SU-DHL-6 (cell line): ENCODE measurements around the gene SFXN1.

Source experiments
- H2AFZ ChIP-seq: fragments of 200-600 bp; sonication (generic); 2 replicates; pipeline ENCODE4 v1.6.1; 2014; ENCODE audit warnings: low read depth, mild to moderate bottlenecking, moderate library complexity, mixed read lengths, antibody characterized with exemption, low read length; ENCODE audit not compliant: severe bottlenecking
- H3F3A ChIP-seq: fragments of 200-600 bp; shearing (Covaris generic); 2 replicates; pipeline ENCODE4 v1.6.0; 2016; ENCODE audit warnings: antibody characterized with exemption, mild to moderate bottlenecking; ENCODE audit not compliant: insufficient read depth
- H3K27ac ChIP-seq: fragments of 200-600 bp; sonication (generic); 2 replicates; pipeline ENCODE4 v1.5.1; 2016; ENCODE audit warnings: low read depth, mild to moderate bottlenecking, low read length, moderate library complexity, mixed read lengths
- H3K27me3 ChIP-seq: fragments of 200-600 bp; sonication (generic), shearing (Covaris generic); 2 replicates; pipeline ENCODE4 v1.6.0; 2014; ENCODE audit warnings: mild to moderate bottlenecking, low read length
- H3K36me3 ChIP-seq: fragments of 200-600 bp; sonication (generic); 2 replicates; pipeline ENCODE4 v1.6.1; 2014; ENCODE audit warnings: mild to moderate bottlenecking, low read length, mixed read lengths
- H3K4me2 ChIP-seq: fragments of 300-600, 200-600 bp; shearing (Covaris generic), sonication (generic); 2 replicates; pipeline ENCODE4 v1.6.0; 2014; ENCODE audit warnings: low read length, low read depth, mild to moderate bottlenecking; ENCODE audit not compliant: poor library complexity, severe bottlenecking
- H3K4me3 ChIP-seq: fragments of 200-600 bp; sonication (generic); 2 replicates; pipeline ENCODE4 v1.5.1; 2014; ENCODE audit warnings: antibody characterized with exemption, low read length, mild to moderate bottlenecking, mixed read lengths; ENCODE audit not compliant: insufficient read depth, poor library complexity, severe bottlenecking
- H3K79me2 ChIP-seq: fragments of 200-600 bp; sonication (generic); 2 replicates; pipeline ENCODE4 v1.6.1; 2014; ENCODE audit warnings: mild to moderate bottlenecking, low read length, moderate library complexity; ENCODE audit not compliant: insufficient read depth
- H3K9ac ChIP-seq: fragments of 200-600 bp; sonication (generic); 2 replicates; pipeline ENCODE4 v1.7.0; 2014; ENCODE audit warnings: mild to moderate bottlenecking, low read length
- H3K9me2 ChIP-seq: fragments of 200-600 bp; sonication (generic); replicated peaks from 2 replicates; pipeline ENCODE4 v1.6.1; 2014; ENCODE audit warnings: low read length; ENCODE audit not compliant: insufficient read depth
- H3K9me3 ChIP-seq: fragments of 200-600 bp; sonication (generic); 2 replicates; pipeline ENCODE4 v1.6.1; 2014; ENCODE audit warnings: low read length, mixed read lengths; ENCODE audit not compliant: insufficient read depth
- H4K20me1 ChIP-seq: fragments of 200-600 bp; sonication (generic); 2 replicates; pipeline ENCODE4 v1.6.1; 2014; ENCODE audit warnings: low read depth, mild to moderate bottlenecking, antibody characterized with exemption, low read length, moderate library complexity, mixed read lengths
- EZH2phosphoT487 ChIP-seq: fragments of 200-600 bp; sonication (generic), shearing (Covaris generic); conservative IDR thresholded peaks from 2 replicates; pipeline ENCODE4 v1.6.1; 2018; ENCODE audit warnings: mild to moderate bottlenecking, antibody characterized with exemption, low read length, moderate library complexity, mixed read lengths
- TF ChIP-seq, protein P1 (sequence below): fragments of 200-600 bp; sonication (generic); IDR thresholded peaks from one replicate; pipeline ENCODE4 v1.5.1; 2017; ENCODE audit warnings: antibody characterized with exemption, mild to moderate bottlenecking, low read length, moderate library complexity; ENCODE audit not compliant: insufficient read depth, poor library complexity, severe bottlenecking

Gene SFXN1

GRCh38 chr5:175548626-175549311, 70.4 kb downstream of the SFXN1 start:
- Histone ChIP-seq H3K27me3 (no peaks in the 10 kb centered on the region), H3K4me3 (no peak overlapping the region), H3K79me2 (no peaks in the 10 kb centered on the region), H3K36me3 (no peaks in the 10 kb centered on the region), H3K9me2 (no peaks in the 10 kb centered on the region), H3K9ac (no peak overlapping the region), H4K20me1 (no peaks in the 10 kb centered on the region), H3K27ac (no peak overlapping the region), H3K9me3 (no peaks in the 10 kb centered on the region), H2AFZ (no peak overlapping the region), H3F3A (no peaks in the 10 kb centered on the region), H3K4me2 (no peak overlapping the region)
- no peak for TF ChIP-seq EZH2phosphoT487
- TF ChIP-seq, protein P1, sequence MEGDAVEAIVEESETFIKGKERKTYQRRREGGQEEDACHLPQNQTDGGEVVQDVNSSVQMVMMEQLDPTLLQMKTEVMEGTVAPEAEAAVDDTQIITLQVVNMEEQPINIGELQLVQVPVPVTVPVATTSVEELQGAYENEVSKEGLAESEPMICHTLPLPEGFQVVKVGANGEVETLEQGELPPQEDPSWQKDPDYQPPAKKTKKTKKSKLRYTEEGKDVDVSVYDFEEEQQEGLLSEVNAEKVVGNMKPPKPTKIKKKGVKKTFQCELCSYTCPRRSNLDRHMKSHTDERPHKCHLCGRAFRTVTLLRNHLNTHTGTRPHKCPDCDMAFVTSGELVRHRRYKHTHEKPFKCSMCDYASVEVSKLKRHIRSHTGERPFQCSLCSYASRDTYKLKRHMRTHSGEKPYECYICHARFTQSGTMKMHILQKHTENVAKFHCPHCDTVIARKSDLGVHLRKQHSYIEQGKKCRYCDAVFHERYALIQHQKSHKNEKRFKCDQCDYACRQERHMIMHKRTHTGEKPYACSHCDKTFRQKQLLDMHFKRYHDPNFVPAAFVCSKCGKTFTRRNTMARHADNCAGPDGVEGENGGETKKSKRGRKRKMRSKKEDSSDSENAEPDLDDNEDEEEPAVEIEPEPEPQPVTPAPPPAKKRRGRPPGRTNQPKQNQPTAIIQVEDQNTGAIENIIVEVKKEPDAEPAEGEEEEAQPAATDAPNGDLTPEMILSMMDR: no peak

DNA sequence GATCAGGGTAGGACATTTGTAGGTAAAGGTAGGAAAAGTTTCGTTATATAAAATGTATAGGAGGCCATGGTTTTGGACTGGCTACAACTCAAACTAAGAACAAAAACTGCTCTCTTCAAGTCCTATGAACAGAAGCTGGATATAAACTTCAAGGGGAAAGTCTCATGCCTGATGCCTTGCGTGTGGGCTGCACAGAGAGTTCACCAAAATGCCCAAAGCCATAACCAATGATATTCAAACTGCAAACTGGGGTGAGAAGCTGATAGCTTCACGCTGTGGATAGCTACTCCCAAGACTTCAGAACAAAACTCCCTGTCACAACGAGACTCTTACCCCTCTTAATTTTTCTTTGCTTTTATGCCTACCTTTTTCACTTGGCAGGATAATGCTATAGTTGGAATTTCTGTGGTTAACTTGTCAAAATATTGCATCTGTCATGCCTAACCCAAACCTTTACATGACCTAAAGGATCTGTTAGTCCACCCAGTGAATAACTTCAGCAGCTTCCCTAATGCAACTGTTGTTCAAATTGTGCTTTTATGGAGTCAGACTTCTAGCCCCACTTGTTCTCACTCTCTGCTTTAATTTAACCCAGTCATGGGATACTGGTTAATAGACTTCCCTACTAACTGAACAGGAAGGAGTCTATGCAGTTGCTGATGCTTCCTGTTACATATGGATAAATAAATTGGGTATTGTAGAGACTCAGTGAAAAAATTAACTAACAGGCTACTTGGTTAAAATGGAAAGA, 71.9 kb downstream of the SFXN1 start:
- Histone ChIP-seq H3K4me3 (no peak overlapping the region), H3K27ac (no peak overlapping the region), H3K79me2 (no peaks in the 10 kb centered on the region), H3F3A (no peaks in the 10 kb centered on the region), H3K27me3 (no peaks in the 10 kb centered on the region), H3K36me3 (no peaks in the 10 kb centered on the region), H3K9ac (no peak overlapping the region), H3K9me2 (no peaks in the 10 kb centered on the region), H3K4me2 (no peak overlapping the region), H3K9me3 (no peaks in the 10 kb centered on the region), H4K20me1 (no peaks in the 10 kb centered on the region), H2AFZ (no peak overlapping the region)
- no peak for TF ChIP-seq EZH2phosphoT487
- TF ChIP-seq, protein P1: no peak

DNA sequence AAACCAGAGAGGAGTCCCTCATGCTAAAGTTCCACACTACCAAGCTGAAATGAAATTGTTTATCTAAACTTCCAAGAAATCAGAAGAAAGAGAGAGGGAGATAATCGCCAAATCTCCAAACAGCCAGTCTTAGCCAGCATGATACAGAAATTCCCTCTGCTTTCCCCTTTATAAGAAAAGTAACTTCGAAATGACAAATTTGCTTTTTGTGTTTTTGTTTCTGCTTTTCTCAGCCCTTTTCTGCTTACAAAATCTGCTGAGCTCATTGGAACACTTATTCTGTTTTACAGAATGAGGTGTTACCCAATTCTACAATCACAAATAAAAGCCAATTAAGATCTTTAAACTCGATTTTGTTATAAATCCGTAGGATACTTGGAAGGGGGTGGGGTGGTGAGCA, 72.9 kb downstream of the SFXN1 start:
- no peaks in the 10 kb centered on the region for H3K27me3 ChIP-seq
- no peak overlapping the region for H3K27ac ChIP-seq
- H3K9ac ChIP-seq: no peak overlapping the region
- no peak for TF ChIP-seq EZH2phosphoT487
- TF ChIP-seq, protein P1: no peak
- H4K20me1 ChIP-seq: no peaks in the 10 kb centered on the region
- H3K9me2 ChIP-seq: no peaks in the 10 kb centered on the region
- H3K9me3 ChIP-seq: no peaks in the 10 kb centered on the region
- no peak overlapping the region for H2AFZ ChIP-seq
- no peak overlapping the region for H3K4me2 ChIP-seq
- no peak overlapping the region for H3K4me3 ChIP-seq
- H3F3A ChIP-seq: no peaks in the 10 kb centered on the region
- H3K79me2 ChIP-seq: no peaks in the 10 kb centered on the region
- H3K36me3 ChIP-seq: no peaks in the 10 kb centered on the region
